PC-3 (cell line): Measurements from ENCODE around the gene STK36. TPM values are rescaled to one million over a fixed set of nuclear protein-coding genes. Genes with fewer than 3 reads are reported as not detected.

Experiments used
- ATAC-seq: fragments of 200-7000 bp; cut with Tn5 transposase; 2 replicates; pipeline ENCODE4 v1.9.1; 2020; ENCODE audit warnings: mild to moderate bottlenecking, moderate library complexity
- BruUV-seq: library from RNA; stranded (reverse); fragments of 400-500 nt; replicated peaks from 2 replicates; lab custom pipeline; 2021; lab: Mats Ljungman, UMichigan
- CTCF ChIA-PET: fragments of 300-600 bp; sonication (Branson Sonifier 250); formaldehyde crosslinking; loops from one replicate; lab custom pipeline; 2022; ENCODE audit warnings: antibody characterized with exemption; lab: Charles Lee
- POLR2A ChIA-PET: fragments of 300-600 bp; sonication (Branson Sonifier 250); formaldehyde crosslinking; loops from one replicate; lab custom pipeline; 2022; ENCODE audit warnings: antibody characterized with exemption; ENCODE audit not compliant: unreplicated experiment; lab: Charles Lee
- DNase-seq: peaks from one replicate; pipeline ENCODE4 v3.0.0-alpha.2; 2015
- H2AFZ ChIP-seq: fragments of 300-600 bp; sonication (generic); 2 replicates; pipeline ENCODE4 v1.6.0; 2016; ENCODE audit warnings: antibody characterized with exemption, low read length
- H3F3A ChIP-seq: fragments of 300-600 bp; sonication (generic); one replicate; pipeline ENCODE4 v1.6.0; 2017; ENCODE audit warnings: antibody characterized with exemption, low read length, control low read depth, mild to moderate bottlenecking; ENCODE audit not compliant: unreplicated experiment
- H3K27ac ChIP-seq: fragments of 300-600 bp; sonication (generic); 2 replicates; pipeline ENCODE4 v1.5.1; 2016; ENCODE audit warnings: mild to moderate bottlenecking, low read length
- H3K27me3 ChIP-seq: fragments of 300-600 bp; sonication (generic); 2 replicates; pipeline ENCODE4 v1.6.1; 2016; ENCODE audit warnings: low read length, mixed read lengths
- H3K36me3 ChIP-seq: fragments of 300-600 bp; sonication (generic); 2 replicates; pipeline ENCODE4 v1.6.1; 2016; ENCODE audit warnings: low read depth, mixed run types, low read length, mixed read lengths
- H3K4me1 ChIP-seq: fragments of 300-600 bp; sonication (generic); 2 replicates; pipeline ENCODE4 v1.5.1; 2016; ENCODE audit warnings: low read length; ENCODE audit not compliant: insufficient read depth
- H3K4me2 ChIP-seq: fragments of 300-600 bp; sonication (generic); 2 replicates; pipeline ENCODE4 v1.6.0; 2016; ENCODE audit warnings: low read length
- H3K4me3 ChIP-seq: fragments of 300-600 bp; sonication (generic); 2 replicates; pipeline ENCODE4 v1.5.1; 2016; ENCODE audit warnings: mild to moderate bottlenecking, low read length, mixed read lengths
- H3K79me2 ChIP-seq: fragments of 300-600 bp; sonication (generic); 2 replicates; pipeline ENCODE4 v1.6.1; 2017; ENCODE audit warnings: low read length, mixed read lengths
- H3K9ac ChIP-seq: fragments of 300-600 bp; sonication (generic); 2 replicates; pipeline ENCODE4 v1.6.0; 2016; ENCODE audit warnings: mild to moderate bottlenecking, low read length
- H3K9me2 ChIP-seq: fragments of 300-600 bp; sonication (generic); replicated peaks from 2 replicates; pipeline ENCODE4 v1.6.1; 2016; ENCODE audit warnings: mixed run types, low read length, mixed read lengths
- H3K9me3 ChIP-seq: fragments of 300-600 bp; sonication (generic); 2 replicates; pipeline ENCODE4 v1.6.1; 2016; ENCODE audit warnings: low read length, mixed read lengths
- H4K20me1 ChIP-seq: fragments of 300-600 bp; sonication (generic); 2 replicates; pipeline ENCODE4 v1.6.1; 2016; ENCODE audit warnings: low read length, mixed read lengths
- EZH2 ChIP-seq: fragments of 300-600 bp; sonication (generic); IDR thresholded peaks from one replicate; pipeline ENCODE4 v1.6.1; 2017; ENCODE audit warnings: antibody characterized with exemption, mild to moderate bottlenecking, low read length; ENCODE audit not compliant: unreplicated experiment
- EZH2phosphoT487 ChIP-seq: fragments of 300-600 bp; sonication (generic); IDR thresholded peaks from 2 replicates; pipeline ENCODE4 v1.6.1; 2018; ENCODE audit warnings: mild to moderate bottlenecking, antibody characterized with exemption, low read length, borderline replicate concordance
- intact Hi-C: fragments of 100-400 bp; cut with micrococcal nuclease; formaldehyde crosslinking; loops from 2 replicates; pipeline ENCODE4 v1.9.0; 2023
- total RNA-seq: library from RNA; depleted of rRNA; stranded (reverse); fragments of >200 nt; gene quantifications from 2 replicates; pipeline ENCODE4 v1.2.3, GENCODE V29; 2014
- TF ChIP-seq, protein P1 (sequence below): fragments of 300-600 bp; sonication (generic); conservative IDR thresholded peaks from 2 replicates; pipeline ENCODE4 v1.5.1; 2017; ENCODE audit warnings: antibody characterized with exemption, low read depth, mild to moderate bottlenecking, low read length

Gene STK36
- total RNA-seq, 1 experiment from 2014 or later = 32.9 TPM

DNA sequence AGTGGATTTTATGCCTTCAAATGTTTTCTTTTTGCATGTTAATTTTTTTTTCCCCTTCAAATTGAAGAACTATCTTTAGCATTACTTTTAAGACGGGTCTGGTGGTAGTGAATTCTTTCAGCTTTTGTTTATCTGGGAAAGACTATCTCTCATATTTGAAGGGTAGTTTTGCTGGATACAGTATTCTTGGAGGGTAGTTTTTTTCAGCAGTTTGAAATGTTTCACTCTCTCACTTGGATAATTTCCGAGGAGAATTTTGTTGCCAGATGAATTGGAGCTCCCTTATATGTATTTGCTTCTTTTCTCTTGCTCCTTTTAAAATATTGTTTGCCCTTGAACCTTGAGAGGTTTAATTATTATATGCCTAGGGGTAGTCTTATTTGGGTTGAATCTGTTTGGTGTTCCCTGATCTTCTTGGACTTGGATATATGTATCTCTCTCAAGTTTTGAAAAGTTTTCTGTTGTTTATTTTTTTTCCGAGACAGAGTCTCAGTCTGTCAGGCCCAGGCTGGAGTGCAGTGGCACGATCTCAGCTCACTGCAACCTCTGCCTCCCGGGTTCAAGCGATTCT is 54.2 kb downstream of the STK36 start:
- peaks cover 74% of the 10 kb centered on the region for H3K79me2 ChIP-seq
- ATAC-seq (no peak), DNase-seq (no peak)
- intact Hi-C loops = no loop called here
- H2AFZ ChIP-seq = no peak overlapping the region
- H3K36me3 ChIP-seq = peaks cover 4% of the 10 kb centered on the region; the same call in 1 of the 2 replicates
- no peaks in the 10 kb centered on the region for H3K9me2 ChIP-seq
- no peaks in the 10 kb centered on the region for H3K9me3 ChIP-seq
- H3K27me3 ChIP-seq = no peaks in the 10 kb centered on the region
- POLR2A ChIA-PET = no interaction called here
- CTCF ChIA-PET = interaction anchor here (0.6 kb wide), 1 partner anchor 370 kb away, joined by 3 read pairs; no protein-coding TSS in a partner anchor
- H3F3A ChIP-seq = no peaks in the 10 kb centered on the region
- H3K4me2 ChIP-seq = no peak overlapping the region
- peaks cover 5% of the 10 kb centered on the region; the same call in 1 of the 2 replicates for H3K4me1 ChIP-seq
- H4K20me1 ChIP-seq = no peaks in the 10 kb centered on the region
- H3K27ac ChIP-seq = no peak overlapping the region
- BruUV-seq = no TSS peak
- no peak overlapping the region for H3K9ac ChIP-seq
- no peak overlapping the region for H3K4me3 ChIP-seq
- TF ChIP-seq EZH2 = no peak
- TF ChIP-seq, protein P1, sequence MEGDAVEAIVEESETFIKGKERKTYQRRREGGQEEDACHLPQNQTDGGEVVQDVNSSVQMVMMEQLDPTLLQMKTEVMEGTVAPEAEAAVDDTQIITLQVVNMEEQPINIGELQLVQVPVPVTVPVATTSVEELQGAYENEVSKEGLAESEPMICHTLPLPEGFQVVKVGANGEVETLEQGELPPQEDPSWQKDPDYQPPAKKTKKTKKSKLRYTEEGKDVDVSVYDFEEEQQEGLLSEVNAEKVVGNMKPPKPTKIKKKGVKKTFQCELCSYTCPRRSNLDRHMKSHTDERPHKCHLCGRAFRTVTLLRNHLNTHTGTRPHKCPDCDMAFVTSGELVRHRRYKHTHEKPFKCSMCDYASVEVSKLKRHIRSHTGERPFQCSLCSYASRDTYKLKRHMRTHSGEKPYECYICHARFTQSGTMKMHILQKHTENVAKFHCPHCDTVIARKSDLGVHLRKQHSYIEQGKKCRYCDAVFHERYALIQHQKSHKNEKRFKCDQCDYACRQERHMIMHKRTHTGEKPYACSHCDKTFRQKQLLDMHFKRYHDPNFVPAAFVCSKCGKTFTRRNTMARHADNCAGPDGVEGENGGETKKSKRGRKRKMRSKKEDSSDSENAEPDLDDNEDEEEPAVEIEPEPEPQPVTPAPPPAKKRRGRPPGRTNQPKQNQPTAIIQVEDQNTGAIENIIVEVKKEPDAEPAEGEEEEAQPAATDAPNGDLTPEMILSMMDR = no peak

DNA sequence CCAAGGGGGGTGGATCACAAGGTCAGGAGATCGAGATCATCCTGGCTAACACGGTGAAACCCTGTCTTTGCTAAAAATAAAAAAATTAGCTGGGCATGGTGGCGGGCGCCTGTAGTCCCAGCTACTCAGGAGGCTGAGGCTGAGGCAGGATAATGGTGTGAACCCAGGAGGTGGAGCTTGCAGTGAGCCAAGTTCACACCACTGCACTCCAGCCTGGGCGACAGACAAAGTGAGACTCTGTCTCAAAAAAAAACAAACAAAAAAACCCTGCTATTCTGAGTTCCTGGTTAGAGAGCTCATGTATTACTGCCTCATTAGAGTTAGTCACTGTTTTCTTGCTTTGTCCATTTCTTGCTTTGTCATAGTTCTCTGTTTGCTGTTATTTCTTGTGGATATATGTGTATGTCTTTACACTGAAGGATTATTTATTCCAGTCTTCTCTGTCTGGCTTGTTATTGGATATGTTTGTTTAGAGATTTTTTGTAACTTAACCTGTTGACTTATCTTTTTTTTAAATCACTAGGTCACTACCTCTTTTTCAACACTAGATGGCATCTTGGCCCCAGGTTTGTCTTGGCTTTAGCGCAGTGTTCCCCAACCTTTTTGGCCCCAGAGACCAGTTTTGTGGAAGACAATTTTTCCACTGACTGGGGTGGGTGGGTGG is 55.7 kb downstream of the STK36 start:
- peak; percentile 34 for ATAC-seq
- Histone ChIP-seq H3F3A (peaks cover 4% of the 10 kb centered on the region), H3K4me2 (no peak overlapping the region), H2AFZ (no peak overlapping the region), H3K79me2 (peaks cover 67% of the 10 kb centered on the region), H4K20me1 (no peaks in the 10 kb centered on the region), H3K36me3 (peaks cover 4% of the 10 kb centered on the region; the same call in 1 of the 2 replicates), H3K4me3 (no peak overlapping the region), H3K27ac (peak overlapping the region; percentile 6; the same call in 1 of the 2 replicates), H3K4me1 (peaks cover 20% of the 10 kb centered on the region), H3K9ac (no peak overlapping the region), H3K27me3 (no peaks in the 10 kb centered on the region), H3K9me2 (no peaks in the 10 kb centered on the region), H3K9me3 (no peaks in the 10 kb centered on the region)
- CTCF ChIA-PET = interaction anchor here (0.5 to 1.0 kb wide), 4 partner anchors 10 to 121 kb away, joined by 3 to 22 read pairs (median 4); partner anchors contain the start of gene PRKAG3
- no TSS peak for BruUV-seq
- intact Hi-C loops = loop anchor here (1.0 kb wide), 1 partner anchor 120 kb away; no protein-coding TSS in a partner anchor
- POLR2A ChIA-PET = interaction anchor here (1.0 kb wide), 1 partner anchor 17 kb away, joined by 4 read pairs; no protein-coding TSS in a partner anchor
- TF ChIP-seq, protein P1 = peak; percentile 67
- TF ChIP-seq EZH2 = no peak
- DNase-seq = peak; percentile 65

DNA sequence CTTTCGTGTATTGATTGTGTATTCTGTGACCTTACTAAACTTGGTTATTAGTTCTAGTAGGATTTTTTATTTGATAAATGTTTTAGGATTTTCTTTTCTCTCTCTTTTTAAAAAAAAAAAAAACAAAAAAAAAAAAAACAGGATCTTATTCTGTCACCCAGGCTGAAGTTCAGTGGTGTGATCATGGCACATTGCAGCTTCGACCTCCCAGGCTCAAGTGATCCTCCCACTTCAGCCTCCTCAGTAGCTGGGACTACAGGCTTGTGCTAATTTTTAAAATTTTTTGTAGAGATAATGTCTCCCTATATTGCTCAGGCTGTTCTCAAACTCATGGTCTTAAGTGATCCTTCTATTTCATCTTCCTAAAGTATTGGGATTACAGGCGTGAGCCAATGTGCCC is 57.8 kb downstream of the STK36 start:
- Histone ChIP-seq H3K4me3 (no peak overlapping the region), H3K36me3 (peaks cover 4% of the 10 kb centered on the region; the same call in 1 of the 2 replicates), H3K27ac (no peak overlapping the region), H3K27me3 (no peaks in the 10 kb centered on the region), H2AFZ (no peak overlapping the region), H3F3A (peaks cover 4% of the 10 kb centered on the region), H3K79me2 (peaks cover 69% of the 10 kb centered on the region), H3K9ac (no peak overlapping the region), H3K9me3 (no peaks in the 10 kb centered on the region), H3K4me1 (peaks cover 38% of the 10 kb centered on the region), H3K4me2 (no peak overlapping the region), H3K9me2 (no peaks in the 10 kb centered on the region), H4K20me1 (no peaks in the 10 kb centered on the region)
- POLR2A ChIA-PET = no interaction called here
- intact Hi-C loops = loop anchor here (2.0 kb wide), 1 partner anchor 19 kb away; the partner anchor contains the start of gene TTLL4
- CTCF ChIA-PET = no interaction called here
- ATAC-seq = no peak
- DNase-seq = no peak
- BruUV-seq = no TSS peak
- TF ChIP-seq EZH2phosphoT487 = no peak
- TF ChIP-seq, protein P1 = no peak
- no peak for TF ChIP-seq EZH2
